Measurements from ENCODE around the gene TUT4.

TUT4 gene

DNA sequence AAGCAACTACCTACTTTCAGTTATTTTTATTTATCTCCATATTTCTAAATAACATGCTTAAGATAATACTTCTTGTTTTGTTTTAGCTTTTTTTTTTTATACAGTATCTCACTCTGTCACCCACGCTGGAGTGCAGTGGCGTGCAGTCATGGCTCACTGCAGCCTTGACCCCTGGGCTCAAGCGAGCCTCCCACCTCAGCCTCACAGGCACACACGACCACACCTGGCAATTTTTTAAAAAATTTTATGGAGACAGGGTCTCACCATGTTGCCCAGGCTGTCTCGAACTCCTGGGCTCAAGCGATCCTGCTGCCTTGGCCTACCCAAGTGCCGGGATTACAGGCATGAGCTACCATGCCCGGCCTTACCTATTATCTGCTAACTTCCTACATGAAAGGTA lies 20.6 kb downstream of the TUT4 start:
- DNase-seq (ENCODE audit: low read depth): no peak

DNA sequence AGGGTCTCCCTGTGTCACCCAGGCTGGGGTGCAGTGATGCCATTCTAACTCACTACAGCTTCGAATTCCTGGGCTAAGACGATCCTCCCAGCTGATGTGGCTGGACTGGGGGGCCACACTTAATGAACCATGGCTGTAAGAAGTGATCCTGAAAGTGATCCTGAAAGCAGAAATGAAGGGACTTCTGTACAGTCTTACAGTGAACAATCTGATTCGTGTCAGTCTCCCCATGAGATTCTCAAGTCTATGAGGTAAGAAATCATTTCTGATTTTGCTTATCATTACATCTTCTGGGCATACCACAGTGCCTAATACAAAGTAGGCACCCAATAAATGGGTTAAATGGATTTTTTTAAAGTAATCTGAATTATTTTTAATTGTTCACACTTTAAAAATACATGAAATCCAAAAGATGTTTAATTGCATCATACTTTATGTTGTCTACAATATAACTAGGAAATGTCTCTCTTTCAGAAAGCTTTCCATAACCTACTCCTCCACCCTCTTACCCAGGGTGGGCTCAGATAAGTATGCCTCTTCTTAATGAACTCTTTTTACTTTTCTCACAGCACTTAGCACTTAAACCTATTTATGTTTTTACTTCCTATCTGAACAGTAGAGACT lies 21.5 kb downstream of the TUT4 start:
- no peak for DNase-seq (ENCODE audit: low read depth)

DNA sequence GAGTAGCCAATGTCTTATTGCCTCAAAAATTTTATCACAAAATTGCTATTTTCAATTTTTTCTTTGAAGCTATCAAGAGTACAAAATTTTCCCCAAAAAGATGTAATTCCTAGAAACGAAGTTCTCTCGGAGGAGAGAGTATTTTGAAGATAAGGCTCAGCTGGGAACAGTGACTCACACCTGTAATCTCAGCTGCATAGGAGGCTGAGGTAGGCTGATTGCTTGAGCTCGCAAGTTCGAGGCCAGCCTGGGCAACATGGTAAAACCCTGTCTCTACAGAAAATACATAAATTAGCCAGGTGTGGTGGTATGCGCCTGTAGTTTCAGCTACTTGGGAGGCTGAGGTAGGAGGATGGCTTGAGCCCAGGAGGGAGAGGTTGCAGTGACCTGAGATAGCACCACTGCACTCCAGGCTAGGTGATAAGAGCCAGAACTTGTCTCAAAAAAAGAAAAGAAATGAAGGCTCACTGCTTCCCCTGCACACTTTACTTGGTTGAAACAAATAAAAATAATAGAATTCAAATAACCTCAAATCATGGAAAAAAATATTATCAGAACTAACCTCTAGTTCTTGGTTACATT lies 22.2 kb downstream of the TUT4 start:
- no peak for DNase-seq (ENCODE audit: low read depth)

DNA sequence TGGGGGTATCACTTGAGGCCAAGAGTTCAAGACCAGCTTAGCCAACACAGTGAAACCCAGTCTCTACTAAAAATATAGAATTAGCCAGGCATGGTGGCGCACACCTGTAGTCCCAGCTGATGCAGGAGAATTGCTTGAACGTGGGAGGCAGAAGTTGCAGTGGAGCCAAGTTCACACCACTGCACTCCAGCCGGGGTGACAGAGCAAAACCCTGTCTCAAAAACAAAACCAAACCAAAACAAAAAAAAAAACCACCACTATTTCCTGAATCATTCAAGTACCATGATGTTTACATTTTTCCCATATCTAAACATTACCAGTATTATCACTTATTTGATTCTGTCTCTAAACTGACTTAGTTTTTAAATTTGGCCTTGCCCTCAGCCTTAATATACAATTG lies 29.5 kb downstream of the TUT4 start:
- no peak for DNase-seq (ENCODE audit: low read depth)

DNA sequence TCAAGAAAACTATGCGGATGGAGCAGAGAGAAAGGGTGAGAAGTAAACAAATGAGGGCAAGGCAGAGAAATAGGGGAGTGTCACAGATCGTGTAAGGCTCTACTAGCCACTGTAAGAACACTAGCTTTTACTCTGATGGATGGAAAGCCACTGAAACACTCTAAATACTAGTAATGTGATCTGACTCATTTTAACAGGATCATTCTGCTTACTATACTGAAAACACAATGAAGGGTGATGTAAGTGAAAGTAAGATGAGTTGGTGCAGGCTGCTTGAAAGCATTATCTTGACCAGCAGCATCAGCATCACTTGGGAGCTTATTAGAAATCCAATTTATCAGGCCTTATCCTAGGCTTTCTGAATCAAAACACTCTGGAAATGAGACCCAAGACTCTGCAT lies 32.7 kb downstream of the TUT4 start:
- DNase-seq (ENCODE audit: low read depth): peak; percentile 19

DNA sequence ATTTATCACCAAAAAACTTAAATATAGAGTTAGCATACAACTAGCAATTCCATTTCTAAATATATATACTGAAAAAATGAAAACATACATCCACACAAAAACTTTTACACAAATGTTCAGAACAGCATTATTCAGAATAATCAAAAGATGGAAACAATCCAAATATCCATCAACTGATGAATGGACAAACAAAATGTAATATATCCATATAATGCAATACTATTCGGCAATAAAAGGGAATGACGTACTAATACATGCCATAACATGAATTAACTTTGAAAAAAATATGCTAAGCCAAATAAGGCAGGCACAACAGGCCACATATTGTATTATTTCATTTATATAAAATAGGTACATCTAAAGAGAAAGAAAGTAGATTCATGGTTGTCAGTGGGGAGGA lies 33.9 kb downstream of the TUT4 start:
- DNase-seq (ENCODE audit: low read depth): no peak

DNA sequence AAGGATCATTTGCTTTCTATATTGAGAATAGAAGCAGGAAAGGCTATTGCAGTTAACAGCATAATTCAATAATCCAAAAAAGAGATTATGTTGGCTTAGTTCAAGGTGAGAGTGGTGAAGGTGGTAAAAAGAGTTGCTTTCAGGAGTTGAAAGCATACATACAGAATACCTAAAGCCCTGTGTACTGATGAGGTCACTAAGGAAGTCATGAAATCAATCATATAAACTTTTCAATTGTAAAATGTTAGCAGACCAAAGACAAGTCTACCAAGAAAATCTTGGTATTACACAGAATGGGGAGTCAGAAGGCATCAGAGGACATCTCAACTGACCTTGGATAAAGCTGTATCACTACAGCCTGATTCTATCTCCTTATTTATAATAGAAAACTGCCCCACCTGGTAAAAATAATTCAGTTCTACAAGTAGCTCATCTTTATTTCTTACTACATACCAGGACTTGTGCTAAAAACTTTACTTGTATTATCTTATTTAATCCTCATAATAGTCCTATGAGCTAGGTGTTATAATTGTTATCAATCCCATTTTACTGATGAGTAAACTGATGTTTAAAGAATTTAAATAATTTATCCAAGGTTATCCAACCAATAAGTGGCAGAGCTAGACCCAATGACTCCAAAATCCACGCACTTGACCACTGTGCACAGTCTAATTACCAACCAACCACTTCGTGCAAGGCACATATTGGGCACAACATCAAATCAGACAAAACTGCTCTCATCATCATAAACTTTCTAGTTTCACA lies 40.9 kb downstream of the TUT4 start:
- DNase-seq (ENCODE audit: low read depth): no peak

DNA sequence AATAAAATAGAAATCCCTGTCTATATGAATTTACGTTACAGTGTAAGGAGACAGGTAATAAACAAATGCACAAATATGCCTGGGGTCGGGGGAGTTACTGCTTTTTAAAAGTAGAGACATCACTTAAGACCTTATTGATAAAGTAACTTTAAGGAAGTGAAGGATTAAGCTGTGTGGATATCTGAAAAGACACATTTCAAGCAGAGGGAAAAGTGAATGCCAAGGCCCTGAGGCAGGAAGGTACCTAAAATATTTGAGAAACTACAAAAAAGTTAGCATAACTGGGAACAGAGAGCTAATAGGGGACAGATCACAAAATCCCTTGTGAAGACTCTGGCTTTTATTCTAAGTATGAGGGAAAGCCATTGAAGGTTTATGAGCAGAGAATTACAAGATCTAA lies 41.5 kb downstream of the TUT4 start:
- no peak for DNase-seq (ENCODE audit: low read depth)

DNA sequence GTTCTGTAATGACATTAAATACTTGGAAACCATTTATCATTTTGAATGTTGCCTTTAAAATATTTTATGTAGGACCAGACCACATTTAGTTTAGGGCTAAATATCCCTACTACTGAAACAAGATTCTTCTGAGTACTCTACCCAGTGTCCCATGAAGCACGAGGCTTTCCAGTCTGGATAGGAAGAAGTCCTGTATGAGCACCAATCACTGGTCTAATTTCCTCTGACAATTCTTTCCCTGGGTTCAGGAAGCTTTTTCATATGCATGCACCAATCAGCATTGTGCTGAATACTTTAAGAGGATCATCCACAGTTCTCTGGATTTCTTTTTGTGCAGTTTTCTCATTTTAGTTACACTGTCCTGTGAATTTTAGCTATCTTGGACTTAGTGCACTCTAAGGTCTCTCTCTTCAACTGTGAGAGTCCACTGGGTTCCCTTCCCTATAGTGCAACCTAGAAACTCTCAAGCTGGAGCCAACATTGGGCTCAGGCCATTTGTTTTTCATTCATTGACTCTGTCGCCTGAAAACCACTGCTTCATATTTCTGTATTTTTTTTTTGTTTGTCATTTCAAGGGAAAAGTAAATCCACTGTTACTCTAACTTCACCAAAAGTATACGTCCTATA lies 45.9 kb downstream of the TUT4 start:
- no peak for DNase-seq (ENCODE audit: low read depth)

DNA sequence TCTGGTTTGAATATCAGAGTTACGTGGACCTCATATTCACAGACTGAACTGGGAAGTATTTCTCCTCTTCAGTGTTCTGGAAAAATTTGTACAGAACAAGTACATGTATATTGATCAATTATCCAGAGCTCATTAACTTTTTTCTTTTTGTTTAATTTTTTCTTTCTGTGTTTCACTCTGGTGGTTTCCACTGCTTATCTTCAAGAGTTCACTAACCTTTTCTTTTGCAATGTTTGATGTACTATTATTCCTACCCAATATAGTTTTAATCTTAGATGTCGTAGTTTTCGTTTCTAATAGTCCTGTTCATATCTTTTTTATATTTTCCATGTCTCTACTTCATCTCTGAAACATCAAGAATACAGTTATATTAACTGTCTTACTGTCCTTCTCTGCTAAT lies 46.5 kb downstream of the TUT4 start:
- no peak for DNase-seq (ENCODE audit: low read depth)

DNA sequence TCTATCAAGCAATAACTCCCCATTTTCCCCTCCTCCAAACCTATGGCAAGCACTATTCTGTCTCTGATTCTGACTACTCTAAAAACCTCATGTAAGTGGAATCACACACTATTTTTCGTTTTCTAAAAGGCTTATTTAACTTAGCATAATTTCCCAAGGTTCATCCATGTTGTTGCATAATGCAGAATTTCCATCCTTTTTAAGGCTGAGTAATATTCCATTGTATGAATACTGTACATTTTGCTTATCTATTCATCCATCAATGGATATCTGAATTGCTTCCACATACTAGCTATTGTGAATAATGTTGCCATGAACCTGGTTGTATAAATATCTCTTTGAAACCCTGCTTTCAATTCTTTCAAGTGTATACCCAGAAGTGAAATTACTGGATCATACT lies 48.2 kb downstream of the TUT4 start:
- DNase-seq (ENCODE audit: low read depth): no peak

DNA sequence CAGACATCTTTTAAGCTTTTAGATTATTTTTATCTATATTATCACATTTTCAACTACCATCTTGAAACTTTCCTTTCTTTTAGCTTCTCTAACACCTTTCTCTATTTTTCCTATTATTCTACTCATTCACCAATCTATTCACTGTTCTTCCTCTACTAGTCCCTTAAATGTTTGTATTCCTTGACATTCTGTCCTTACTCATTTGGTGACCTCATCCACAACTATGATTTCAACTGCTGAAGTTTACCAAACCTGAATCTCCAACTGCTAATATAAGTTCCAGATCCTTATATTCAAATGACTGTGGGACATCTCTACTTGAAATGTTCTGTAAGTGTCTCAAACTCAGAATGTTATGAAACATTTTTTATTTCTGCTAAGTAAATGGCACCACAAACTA lies 49.2 kb downstream of the TUT4 start:
- no peak for DNase-seq (ENCODE audit: low read depth)

DNA sequence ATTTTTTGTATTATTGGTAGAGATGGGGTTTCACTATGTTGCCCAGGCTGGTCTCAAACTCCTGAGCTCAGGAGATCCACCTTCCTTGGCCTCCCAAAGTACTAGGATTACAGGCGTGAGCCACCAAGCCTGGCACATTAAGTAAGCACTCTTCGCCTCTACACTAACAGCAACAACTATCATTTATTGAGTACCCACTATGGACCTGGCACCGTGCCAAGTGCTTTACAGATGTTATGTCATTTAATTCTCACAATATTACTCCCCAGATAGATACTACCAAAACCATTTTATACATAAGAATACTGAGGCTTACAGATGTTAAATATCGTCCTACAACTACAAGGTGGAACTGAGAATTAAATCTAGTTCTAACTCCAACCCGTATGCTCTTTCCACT lies 50.1 kb downstream of the TUT4 start:
- DNase-seq (ENCODE audit: low read depth): no peak

DNA sequence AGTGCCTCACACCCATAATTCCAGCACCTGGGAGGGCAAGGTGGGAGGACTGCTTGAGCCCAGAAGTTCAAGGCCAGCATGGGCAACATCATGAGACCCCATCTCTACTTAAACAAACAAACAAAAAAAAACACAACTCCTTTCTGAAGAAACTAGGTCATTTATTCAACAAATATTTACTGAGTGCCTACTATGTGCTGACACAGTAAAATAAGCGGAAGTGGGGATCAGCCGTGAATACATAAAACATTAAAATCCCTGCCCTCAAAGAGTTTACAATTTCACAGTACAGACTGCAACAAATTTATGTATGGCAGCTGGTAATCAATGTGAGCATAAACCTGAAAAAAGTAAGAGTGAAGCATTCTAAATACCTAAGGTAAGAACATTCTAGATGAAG lies 65.3 kb downstream of the TUT4 start:
- no peak for DNase-seq (ENCODE audit: low read depth)

DNA sequence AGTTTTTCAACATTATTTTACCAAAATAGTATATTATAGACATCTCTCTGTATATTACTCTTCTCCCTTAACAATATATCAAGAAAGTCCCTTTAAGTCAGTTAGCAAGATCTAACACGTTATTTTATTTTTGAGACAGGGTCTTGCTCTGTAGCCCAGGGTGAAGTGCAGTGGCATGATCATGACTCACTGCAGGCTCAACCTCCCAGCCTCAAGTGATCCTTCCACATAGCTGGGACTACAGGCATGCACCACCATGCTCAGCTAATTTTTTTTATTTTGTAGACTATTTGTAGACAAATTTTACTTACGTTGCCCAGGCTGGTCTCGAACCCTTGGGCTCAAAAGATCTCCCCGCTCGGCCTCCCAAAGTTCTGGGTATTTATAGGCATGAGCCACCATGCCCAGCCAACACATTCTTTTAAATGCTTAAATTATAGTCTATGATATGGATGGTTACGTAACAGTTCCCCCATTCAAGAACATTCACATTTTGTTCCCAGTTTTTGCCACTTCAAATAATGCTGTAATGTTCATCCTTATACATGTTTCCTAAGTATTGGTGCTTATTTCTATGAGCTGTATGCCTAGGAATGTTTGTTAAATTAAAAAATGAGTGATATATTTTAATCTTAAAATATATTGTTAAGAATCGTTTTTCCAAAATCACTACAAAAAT lies 70.4 kb downstream of the TUT4 start:
- DNase-seq (ENCODE audit: low read depth): no peak

DNA sequence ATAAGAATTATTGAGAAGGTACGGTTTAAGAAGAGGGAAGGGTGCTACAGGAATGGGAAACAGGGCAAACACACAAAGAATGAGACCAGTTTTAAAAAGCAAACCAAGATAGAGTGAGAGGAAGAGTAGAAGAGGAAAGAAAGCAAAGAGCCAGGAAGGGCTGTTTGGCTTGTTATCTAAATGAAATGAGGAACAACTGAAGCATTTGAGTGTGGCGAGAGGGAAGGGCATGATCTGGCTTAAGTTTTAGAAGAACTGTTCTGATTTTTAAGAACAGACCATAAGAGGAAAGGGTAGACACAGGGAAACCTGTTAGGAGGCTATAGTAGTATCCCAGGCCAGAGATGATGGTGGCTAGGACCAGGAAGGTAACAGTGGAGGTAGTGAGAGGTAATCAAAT lies 73.8 kb downstream of the TUT4 start:
- no peak for DNase-seq (ENCODE audit: low read depth)

DNA sequence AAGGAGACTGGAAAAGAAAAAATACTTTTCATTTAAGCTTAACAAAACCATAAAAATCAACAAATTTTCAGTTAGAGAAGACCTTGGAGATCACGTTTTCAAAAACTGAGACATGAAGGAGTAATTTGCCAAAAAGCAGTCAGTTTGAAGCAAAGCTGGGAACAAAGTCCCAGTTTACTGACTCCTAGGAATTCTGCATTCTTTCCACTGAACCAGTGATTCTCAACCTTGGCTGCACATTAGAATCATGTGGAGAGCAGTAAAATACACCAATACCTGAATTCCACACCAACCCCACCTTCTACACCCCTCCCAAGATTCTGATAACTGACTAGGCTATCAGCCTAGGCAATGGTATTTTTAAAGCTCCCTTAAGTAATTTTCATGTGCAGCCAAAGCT lies 75.0 kb downstream of the TUT4 start:
- no peak for DNase-seq (ENCODE audit: low read depth)

DNA sequence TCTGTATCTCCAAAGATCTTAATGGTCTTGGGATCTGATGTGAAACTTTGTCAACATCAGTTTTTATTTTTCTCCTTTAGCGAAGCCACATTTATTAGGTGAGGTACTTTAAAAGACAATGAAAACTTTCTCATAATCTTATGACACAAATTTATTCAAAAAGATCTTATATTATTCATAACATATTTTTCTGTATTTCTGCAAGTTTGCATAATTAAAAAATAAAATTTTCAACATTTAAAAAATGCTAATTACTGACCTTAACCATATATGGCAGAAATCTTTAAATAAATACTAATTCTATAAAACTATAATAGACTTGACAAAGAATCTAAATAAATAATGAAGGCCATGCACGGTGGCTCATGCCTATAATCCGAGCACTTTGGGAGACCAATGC lies 75.9 kb downstream of the TUT4 start:
- no peak for DNase-seq (ENCODE audit: low read depth)

DNA sequence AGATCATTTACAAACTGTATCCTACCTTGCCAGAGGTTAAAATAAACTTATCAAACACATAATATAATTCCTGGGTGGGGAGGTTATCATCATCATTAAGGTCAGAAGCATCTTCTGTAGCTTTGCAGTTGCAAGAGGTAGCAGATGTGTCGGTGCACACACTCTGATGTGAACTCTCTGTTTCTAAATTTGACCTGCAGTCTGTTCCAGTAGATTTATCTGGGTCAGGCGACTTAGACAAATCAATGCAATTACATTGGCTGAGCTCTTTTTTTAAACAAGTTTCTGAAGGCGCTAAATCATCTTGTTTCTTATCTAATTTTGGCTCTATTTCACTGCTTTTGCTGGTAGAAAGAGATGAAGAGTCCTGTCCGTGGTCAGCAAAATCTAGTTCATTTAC lies 78.1 kb downstream of the TUT4 start:
- no peak for DNase-seq (ENCODE audit: low read depth)

DNA sequence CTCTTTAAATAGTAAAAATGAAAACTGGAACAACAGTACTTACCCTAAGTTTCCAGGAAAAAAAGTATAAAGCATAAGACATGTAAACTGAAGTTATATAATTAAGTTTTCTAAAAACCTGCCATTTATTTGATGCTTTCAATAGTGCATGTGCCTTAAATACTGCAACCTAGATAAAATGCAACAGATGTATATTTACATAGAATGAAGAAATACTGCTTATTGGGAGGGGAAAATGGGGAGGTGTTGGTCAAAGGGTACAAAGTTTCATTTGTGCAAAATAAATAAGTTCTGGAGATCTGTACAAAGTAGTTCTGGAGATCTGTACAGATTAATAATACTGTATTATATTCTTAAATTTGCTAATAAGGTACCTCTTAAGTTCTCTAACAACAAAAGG lies 79.9 kb downstream of the TUT4 start:
- DNase-seq (ENCODE audit: low read depth): no peak

DNA sequence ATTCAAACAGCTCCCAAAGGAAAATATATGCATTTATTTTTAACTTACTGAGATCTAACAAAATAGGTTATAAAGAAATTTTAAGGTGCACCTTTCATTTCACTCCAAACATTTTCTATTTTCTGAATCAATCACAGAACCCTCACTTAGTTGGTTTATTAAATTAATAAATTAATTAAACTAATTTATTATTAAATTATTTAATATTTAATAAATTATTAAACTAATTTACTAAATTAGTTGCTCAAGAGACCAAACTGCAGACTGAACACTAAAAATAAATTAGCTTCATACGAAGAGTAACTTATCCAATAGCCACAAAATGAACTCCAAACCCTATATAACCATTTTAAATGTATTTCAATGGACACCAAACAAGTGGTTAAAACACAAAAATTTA lies 80.5 kb downstream of the TUT4 start:
- no peak for DNase-seq (ENCODE audit: low read depth)

DNA sequence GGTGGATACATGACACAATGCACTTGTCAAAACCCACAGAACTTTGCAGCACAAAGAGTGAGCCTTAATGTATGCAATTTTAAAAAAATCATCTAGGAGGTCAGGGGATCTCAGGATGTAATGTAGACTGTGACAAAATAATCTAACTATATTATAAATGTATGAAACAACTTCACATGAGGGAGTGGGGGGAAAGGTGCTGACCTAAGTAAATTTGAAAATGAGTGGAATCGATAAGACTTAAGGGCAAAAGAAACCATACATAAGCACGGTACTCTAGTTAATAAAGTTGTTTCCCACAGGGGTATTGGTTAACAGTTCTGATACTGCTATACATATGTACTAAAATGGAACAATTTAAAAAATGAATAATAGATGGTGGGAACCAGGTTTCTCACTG lies 83.8 kb downstream of the TUT4 start:
- no peak for DNase-seq (ENCODE audit: low read depth)

DNA sequence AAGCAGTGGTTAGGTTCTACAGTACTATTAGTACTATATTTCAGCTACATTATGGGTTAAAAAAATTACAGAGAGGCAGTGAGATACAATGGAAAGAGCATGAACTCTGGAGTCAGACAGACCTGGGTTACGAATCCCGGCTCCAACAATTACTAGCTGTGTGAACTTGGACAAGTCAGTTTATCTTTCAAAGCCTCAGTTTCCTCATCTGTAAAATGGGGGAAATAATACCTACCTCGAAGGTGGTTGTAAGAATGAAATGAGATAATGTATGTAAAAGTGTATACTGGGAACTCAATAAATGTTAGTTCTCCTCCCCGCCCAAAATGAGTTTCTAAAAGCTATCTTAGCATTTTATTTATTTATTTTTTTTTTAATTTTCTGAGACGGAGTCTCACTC lies 89.0 kb downstream of the TUT4 start:
- no peak for DNase-seq (ENCODE audit: low read depth)

Data from GM04504 (cell line).